Endometrial microvascular endothelial cells (primary cell): Measurements from ENCODE around the gene DLG4. TPM values are rescaled to one million over a fixed set of nuclear protein-coding genes. Genes with fewer than 3 reads are reported as not detected.

Experiments
- in situ Hi-C: cut with HindIII; loops from 2 replicates; pipeline ENCODE4 v1.10.0; 2017; ENCODE audit warnings: low sequenced_read_pairs, low pct_unique_long_range_greater_than_20kb; ENCODE audit errors: inconsistent ontology term
- total RNA-seq: library from RNA; depleted of rRNA; stranded (reverse); fragments of >200 nt; gene quantifications from one replicate; pipeline ENCODE4 v1.2.3, GENCODE V29; 2015; ENCODE audit errors: inconsistent ontology term

Gene DLG4
- total RNA-seq, 1 donor from 2014 or later = 5.9 TPM

DNA sequence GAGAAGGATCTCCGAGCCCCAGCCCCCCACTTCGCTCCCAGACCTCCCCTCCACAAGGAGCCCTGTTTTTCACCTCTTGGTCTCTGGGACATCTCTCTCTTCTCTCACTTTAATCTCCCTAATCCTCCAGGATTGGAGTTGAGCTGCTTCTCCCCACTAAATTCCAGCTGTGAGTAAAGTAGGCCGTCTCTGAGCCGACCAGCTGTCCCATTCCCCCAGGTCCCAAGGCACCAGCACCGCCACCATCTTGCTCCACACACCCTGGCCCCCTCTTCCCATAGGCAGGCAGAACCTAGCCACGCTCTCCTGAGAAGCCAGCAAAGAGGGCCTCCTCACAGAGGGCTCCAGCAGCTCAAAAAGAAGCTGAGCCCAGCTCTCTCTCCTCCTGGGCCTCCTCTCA, 878 bp downstream of the DLG4 start:
- in situ Hi-C loops = no loop called here

DNA sequence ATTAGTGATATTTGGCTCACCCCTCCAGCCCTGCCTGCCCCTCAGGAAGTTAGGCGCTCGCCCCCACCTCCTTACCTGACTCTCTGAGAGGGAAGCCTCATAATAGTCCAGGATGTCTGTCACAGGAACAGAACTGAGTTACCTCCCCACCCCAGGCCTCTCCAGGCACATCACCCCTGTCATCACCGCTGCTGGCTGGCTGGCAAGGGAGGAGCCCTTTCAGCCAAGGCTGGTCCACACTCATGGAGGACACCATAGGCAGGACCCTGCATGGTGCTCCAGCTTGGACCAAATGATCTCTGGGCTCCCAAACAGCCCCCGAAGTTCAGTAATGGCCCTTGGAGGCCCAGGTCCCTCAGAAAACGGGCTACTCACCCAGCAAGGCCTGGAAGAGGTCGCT, 1.5 kb downstream of the DLG4 start:
- in situ Hi-C loops = no loop called here

DNA sequence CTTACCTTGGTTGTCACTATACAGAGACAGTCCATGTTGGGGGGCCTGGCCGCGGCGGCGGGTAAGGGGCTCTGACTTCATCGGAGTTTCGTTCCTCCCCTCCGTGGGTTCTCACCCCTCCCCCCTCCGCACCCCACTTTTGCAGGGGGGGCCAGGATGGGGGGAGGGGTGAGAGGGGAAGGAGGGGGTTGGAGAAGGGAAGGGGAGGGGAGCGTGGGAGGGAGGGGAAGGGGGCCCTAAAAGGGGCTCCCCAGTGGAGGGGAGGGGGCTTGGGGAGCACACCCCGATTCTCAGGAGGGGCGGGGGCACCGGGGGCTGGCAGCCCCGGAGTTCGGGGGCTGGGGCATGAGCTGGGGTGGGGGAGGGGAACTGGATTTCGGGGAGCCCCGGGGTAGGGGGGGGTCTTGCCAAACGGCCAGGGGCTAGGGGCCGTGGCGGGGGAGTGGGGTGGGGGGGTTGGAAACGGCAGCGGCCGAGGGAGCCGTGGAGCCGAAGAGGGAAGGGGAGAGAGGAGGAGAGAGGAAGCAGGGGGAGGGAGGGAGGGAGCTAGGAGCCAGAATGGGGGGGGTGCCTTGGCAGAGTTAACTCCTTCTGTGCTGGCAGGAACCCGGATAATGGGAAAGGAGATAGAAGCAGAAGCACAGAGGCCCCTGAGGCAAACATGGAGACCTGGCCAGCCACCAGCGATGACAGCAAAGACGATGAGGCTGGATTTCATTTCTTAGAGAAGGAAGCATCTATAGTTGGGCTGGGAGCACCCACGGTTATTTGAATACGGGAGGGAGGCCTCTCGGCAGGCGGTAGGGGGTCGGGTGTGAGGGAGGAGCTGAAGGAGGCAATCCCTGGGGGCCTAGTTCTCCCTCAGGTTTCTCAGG, 2.3 kb downstream of the DLG4 start:
- in situ Hi-C loops = no loop called here

DNA sequence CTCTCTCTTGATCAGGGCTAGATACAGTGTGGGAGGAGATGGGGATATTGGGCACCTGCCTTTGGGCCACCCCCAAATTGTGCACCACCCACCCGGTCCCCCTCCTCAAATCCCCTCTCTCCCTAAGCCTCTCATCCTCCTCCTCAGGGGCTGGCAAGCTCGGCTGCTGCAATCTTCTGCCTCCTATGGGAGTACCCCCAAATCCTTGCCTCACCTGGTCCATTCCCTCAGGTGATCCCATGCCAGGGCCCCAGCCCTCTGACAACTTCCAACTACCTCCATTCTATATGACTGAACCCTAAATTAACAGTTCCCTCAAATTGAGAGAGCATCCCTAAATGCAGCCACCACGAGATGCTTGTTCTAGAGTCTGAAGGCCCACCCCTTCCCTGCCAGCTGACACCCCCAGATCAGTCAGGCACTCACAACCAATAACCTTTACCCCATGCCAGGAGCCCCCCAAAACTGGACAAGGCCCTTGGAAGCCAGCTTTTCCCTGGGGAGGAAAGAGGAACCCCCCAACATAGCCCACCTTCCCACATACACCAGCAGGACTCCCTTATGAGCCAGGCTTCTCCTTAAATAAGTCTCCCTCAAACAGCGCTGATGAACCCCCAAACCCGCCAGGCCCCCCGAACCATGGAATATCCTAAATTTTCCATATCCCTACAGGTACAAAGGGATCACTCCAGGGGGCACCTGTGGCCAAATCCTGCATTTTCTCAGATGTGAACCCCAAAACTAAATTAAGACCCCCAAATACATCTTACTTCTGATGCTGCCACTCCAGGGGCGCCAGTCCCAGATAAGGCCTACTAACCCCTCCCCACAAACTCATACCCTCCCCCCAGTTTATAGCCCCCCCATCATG, 3.2 kb downstream of the DLG4 start:
- in situ Hi-C loops = no loop called here

DNA sequence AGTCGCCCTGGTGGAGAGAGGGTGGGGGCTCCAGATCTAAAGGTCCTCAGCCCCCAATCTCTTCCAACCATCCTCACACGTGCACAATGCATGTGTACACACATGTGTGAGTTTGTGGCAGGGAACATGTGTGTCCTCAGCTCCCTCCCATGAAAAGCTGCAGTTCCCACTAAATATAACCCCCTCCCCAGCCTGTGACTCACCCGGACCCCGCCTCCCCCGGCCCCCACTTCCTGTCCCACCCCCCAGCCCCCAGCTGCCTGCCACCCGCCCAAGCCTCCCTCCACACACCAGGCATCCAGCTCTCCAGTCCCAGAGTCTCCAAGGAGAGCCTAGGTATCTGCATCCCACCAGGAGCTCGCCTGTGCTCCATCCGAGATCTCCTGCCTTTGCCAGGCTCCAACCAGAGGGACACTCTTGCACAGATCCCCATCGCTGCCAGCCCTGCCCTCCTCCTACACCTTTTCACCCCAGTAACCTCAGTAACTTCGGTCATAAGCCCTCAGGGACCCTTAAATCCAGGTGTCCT, 3.9 kb downstream of the DLG4 start:
- in situ Hi-C loops = no loop called here

DNA sequence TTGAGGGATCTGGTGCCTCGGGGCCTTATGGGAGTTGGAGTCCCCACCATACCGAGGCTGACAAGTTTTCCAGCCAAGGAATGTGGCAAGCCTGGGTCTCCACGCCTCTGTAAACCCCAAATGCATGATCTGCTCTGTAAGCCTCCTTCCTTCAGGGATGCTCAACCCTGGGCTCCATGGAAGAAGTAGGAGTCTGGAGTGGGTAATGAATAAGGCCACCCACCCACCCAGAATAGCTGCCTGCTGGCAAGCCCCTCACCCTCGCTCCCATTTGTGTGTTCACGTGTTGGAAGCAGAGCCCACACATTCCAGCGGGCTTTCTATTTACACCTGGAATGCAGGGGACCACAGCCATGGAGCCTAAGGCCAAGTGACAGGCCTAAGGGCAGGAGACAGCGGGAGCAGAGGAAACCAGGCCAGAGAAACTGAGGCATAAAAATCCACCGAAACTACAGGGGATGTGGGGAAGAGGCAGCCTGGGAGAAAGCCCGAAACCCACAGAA, 4.4 kb downstream of the DLG4 start:
- in situ Hi-C loops = no loop called here

GRCh38 chr17:7214300-7215135, 5.1 kb downstream of the DLG4 start:
- in situ Hi-C loops = no loop called here

GRCh38 chr17:7213895-7214299, 5.7 kb downstream of the DLG4 start:
- in situ Hi-C loops = no loop called here

- in situ Hi-C loops = no loop called here
These were observed 8.0 kb downstream of the DLG4 start for GRCh38 chr17:7211491-7212273.

- in situ Hi-C loops = no loop called here
These were observed 10.7 kb downstream of the DLG4 start for GRCh38 chr17:7208754-7209460.

DNA sequence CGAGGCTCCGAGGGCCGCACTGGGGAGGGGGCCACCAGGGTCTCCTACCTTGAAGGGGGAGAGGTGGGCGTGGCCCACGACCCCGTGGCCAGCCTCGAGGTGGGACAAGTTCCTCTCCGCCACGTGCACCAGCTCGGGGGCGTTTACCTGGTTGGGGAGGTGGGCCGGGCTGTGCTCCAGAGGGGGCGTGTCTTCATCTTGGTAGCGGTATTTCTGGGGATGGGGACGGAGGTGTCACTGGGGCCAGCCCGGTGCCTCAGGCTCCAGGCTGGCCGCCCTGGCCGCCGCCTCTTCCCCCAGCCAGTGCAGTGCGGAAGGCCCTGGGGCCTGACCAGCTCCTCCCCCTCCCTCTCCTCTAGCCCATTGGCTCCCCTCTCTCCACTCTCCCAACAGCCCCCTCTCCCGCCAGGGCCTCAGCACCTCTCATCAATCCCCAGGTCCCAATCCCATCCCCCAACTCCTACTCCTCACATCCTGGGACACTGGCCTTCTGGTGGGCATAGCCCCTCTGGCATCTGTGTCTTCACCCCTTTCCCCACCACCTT, 11.5 kb downstream of the DLG4 start:
- in situ Hi-C loops = no loop called here

DNA sequence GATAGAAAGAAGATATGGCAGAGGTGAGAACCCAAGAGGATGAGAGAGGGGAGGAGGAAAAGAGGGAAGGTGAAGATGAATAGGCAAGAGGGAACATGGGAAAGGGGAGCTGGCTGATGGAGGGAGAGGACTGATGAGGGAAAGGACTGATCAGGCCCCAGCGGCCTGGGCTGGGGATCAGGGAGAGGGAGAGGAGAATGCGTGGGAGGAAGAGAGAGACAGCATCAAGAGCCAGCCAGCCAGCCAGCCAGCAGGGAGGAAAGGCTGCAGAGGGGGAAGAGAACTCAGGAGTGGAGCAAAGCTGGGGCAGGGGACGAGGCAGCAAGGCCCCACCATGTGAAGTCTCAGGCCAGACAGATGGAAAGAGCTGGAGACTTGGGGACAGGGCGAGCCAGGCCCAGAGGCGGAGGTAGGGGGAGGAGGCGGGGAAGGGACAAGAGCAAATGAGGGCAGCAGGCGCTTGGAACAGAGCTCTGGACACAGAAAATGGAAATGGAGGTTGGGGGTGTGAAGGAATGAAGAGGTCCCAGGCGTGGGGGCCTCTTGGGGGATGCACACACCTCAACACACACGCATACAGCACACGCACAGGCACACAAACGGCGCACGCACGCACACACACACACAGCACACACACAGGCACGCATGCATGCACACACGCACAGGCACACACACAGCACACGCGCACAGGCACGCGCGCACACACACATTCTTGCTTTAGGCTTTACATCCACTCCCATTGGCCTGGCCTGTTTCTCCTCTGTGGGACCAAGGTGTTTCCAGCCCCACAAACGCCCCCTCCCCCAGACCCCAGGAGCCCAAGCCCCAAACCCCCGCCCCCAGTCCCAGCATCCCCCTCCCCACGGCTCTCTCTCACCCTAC, 12.3 kb downstream of the DLG4 start:
- in situ Hi-C loops = no loop called here

GRCh38 chr17:7205561-7205960, 14.1 kb downstream of the DLG4 start:
- in situ Hi-C loops = no loop called here

GRCh38 chr17:7204828-7205461, 14.7 kb downstream of the DLG4 start:
- in situ Hi-C loops = no loop called here

DNA sequence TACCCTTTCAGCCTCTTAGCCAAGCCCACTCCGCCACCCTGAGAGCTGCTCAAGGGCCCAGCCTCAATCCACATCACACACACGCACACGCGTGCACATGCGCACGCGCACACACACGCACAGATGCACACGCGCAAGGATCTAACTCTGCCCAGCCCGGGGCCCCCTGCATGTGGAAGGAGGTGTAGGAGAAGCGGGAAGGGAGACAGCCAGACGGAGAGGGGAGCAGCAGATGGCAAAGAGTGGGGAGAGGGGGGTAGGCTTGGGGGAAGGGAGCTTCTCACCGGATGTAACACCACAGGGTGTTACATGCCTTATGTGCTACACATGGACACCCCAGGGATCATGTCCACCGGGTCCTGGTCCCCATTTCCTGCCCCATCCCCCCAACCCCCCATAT, 15.3 kb downstream of the DLG4 start:
- in situ Hi-C loops = no loop called here

- in situ Hi-C loops = no loop called here
These were observed 16.2 kb downstream of the DLG4 start for GRCh38 chr17:7203391-7203790.
